PFSK-1 (cell line): Measurements from ENCODE around the gene KCNB1.

ENCODE experiments used
- POLR2AphosphoS5 ChIP-seq: IDR thresholded peaks from 2 replicates; pipeline ENCODE4 v1.6.1; 2012; ENCODE audit warnings: low read depth, mild to moderate bottlenecking, control low read depth, low read length, moderate library complexity
- SIN3A ChIP-seq: IDR thresholded peaks from 2 replicates; pipeline ENCODE4 v1.6.1; 2012; ENCODE audit warnings: mild to moderate bottlenecking, low read length, moderate library complexity, borderline replicate concordance; ENCODE audit not compliant: insufficient read depth
- TAF1 ChIP-seq: IDR thresholded peaks from 2 replicates; pipeline ENCODE4 v1.6.1; 2012; ENCODE audit warnings: low read length, control low read depth, borderline replicate concordance; ENCODE audit not compliant: insufficient read depth
- TF ChIP-seq, protein P1 (sequence below), 2 experiments: IDR thresholded peaks; 2 replicates each; pipeline versions ENCODE4 v1.6.1 to v1.8.0; 2011 to 2012; ENCODE audit warnings: low read depth in 2 of 2, low read length in 2 of 2, control low read depth in 1 of 2, inconsistent platforms in 1 of 2, mild to moderate bottlenecking in 1 of 2, moderate library complexity in 1 of 2; ENCODE audit not compliant: insufficient read depth in 1 of 2

- TF ChIP-seq SIN3A (no peak), POLR2AphosphoS5 (no peak), TAF1 (no peak)
- TF ChIP-seq, protein P1, sequence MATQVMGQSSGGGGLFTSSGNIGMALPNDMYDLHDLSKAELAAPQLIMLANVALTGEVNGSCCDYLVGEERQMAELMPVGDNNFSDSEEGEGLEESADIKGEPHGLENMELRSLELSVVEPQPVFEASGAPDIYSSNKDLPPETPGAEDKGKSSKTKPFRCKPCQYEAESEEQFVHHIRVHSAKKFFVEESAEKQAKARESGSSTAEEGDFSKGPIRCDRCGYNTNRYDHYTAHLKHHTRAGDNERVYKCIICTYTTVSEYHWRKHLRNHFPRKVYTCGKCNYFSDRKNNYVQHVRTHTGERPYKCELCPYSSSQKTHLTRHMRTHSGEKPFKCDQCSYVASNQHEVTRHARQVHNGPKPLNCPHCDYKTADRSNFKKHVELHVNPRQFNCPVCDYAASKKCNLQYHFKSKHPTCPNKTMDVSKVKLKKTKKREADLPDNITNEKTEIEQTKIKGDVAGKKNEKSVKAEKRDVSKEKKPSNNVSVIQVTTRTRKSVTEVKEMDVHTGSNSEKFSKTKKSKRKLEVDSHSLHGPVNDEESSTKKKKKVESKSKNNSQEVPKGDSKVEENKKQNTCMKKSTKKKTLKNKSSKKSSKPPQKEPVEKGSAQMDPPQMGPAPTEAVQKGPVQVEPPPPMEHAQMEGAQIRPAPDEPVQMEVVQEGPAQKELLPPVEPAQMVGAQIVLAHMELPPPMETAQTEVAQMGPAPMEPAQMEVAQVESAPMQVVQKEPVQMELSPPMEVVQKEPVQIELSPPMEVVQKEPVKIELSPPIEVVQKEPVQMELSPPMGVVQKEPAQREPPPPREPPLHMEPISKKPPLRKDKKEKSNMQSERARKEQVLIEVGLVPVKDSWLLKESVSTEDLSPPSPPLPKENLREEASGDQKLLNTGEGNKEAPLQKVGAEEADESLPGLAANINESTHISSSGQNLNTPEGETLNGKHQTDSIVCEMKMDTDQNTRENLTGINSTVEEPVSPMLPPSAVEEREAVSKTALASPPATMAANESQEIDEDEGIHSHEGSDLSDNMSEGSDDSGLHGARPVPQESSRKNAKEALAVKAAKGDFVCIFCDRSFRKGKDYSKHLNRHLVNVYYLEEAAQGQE (IDR thresholded peaks at IDR 0.05; ENCODE audit: insufficient read depth in 1 of 2, low read depth in 2 of 2, low read length in 2 of 2), result no peak
Measured at GRCh38 chr20:49346682-49347081, 135.8 kb downstream of the KCNB1 start.
